Activated CD8-positive, alpha-beta memory T cell treated with anti-CD3 and anti-CD28 coated beads, Interleukin-2, amount 10 ng/mL, durations not matched to agents 7 days and 5 days (primary cell): ENCODE measurements around the gene NPAS2. TPM values are rescaled to one million over a fixed set of nuclear protein-coding genes. Genes with fewer than 3 reads are reported as not detected.
A peak's percentile ranks its signal among the peaks of the same experiment; 100 is the strongest.

Experiments used
- ATAC-seq: fragments of 150-1000 bp; cut with Tn5 transposase; one replicate; pipeline ENCODE4 v1.10.0; 2021; ENCODE audit warnings: moderate library complexity
- CTCF ChIA-PET: fragments of 350-600 bp; sonication (Branson Sonifier 250); formaldehyde crosslinking; loops from one replicate; lab custom pipeline; 2021; ENCODE audit warnings: antibody characterized with exemption; lab: Charles Lee
- DNase-seq: peaks from one replicate; pipeline ENCODE4 v3.0.0-alpha.2; 2020
- H3K27ac Mint-ChIP-seq: one replicate; pipeline ENCODE4 v1.8.0; 2021; ENCODE audit warnings: mild to moderate bottlenecking, mixed read lengths
- H3K27me3 Mint-ChIP-seq: one replicate; pipeline ENCODE4 v1.8.0; 2021; ENCODE audit warnings: mixed read lengths
- H3K36me3 Mint-ChIP-seq: one replicate; pipeline ENCODE4 v1.8.0; 2021; ENCODE audit warnings: mild to moderate bottlenecking, mixed read lengths
- H3K4me1 Mint-ChIP-seq: one replicate; pipeline ENCODE4 v1.8.0; 2021; ENCODE audit warnings: mixed read lengths
- H3K4me3 Mint-ChIP-seq: one replicate; pipeline ENCODE4 v1.8.0; 2021; ENCODE audit warnings: mild to moderate bottlenecking, moderate library complexity, mixed read lengths
- H3K9me3 Mint-ChIP-seq: one replicate; pipeline ENCODE4 v1.8.0; 2022; ENCODE audit warnings: low read depth, mixed read lengths
- total RNA-seq, 2 experiments: library from RNA; stranded (reverse); gene quantifications; one replicate each; pipeline ENCODE4 v1.2.3, GENCODE V29; 2021

The NPAS2 gene
- total RNA-seq, 2 experiments from 2014 or later = 0.41 to 0.47 TPM

GRCh38 chr2:100993294-100993693 is 173.4 kb downstream of the NPAS2 start:
- Mint-ChIP-seq H3K36me3 (no peaks in the 10 kb centered on the region), H3K27ac (no peak overlapping the region), H3K9me3 (no peaks in the 10 kb centered on the region), H3K4me1 (no peaks in the 10 kb centered on the region), H3K27me3 (no peaks in the 10 kb centered on the region), H3K4me3 (no peak overlapping the region)
- DNase-seq = no peak
- ATAC-seq = no peak
- CTCF ChIA-PET = no interaction called here

DNA sequence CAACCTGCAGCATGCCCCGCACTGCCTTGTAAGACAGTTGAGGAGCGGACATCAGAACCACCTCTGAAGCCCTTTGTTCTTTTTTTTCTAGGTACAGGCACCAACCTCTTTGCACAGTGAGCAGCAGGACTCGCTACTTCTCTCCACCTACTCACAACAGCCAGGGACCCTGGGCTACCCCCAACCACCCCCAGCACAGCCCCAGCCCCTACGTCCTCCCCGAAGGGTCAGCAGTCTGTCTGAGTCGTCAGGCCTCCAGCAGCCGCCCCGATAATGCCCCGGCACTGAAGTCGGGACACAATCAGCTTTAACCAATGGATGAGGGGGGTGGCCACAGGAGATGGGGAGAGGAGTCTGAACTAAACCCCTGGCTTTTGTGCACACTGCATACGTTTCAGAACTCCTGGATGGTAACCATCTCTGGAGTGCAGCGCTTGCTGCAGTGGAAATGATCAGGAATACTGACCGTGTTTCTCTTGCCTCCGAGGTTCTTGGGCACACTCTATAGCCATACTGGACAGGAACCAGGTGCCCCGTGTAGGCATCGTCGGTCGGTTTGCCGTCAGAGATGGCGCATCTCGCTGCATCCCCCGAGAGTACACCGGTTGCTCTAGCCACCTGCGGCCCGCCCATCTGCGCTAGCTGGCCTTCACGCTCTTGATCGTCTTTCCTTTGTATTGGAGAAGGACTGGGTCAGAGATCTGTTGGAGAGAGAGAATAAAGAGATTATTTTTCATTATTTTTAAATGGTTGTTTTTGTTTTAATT is 175.6 kb downstream of the NPAS2 start:
- CTCF ChIA-PET = no interaction called here
- Mint-ChIP-seq H3K27me3 (no peaks in the 10 kb centered on the region), H3K4me1 (no peaks in the 10 kb centered on the region), H3K4me3 (no peak overlapping the region), H3K27ac (no peak overlapping the region), H3K9me3 (no peaks in the 10 kb centered on the region), H3K36me3 (no peaks in the 10 kb centered on the region)
- DNase-seq = no peak
- no peak for ATAC-seq

DNA sequence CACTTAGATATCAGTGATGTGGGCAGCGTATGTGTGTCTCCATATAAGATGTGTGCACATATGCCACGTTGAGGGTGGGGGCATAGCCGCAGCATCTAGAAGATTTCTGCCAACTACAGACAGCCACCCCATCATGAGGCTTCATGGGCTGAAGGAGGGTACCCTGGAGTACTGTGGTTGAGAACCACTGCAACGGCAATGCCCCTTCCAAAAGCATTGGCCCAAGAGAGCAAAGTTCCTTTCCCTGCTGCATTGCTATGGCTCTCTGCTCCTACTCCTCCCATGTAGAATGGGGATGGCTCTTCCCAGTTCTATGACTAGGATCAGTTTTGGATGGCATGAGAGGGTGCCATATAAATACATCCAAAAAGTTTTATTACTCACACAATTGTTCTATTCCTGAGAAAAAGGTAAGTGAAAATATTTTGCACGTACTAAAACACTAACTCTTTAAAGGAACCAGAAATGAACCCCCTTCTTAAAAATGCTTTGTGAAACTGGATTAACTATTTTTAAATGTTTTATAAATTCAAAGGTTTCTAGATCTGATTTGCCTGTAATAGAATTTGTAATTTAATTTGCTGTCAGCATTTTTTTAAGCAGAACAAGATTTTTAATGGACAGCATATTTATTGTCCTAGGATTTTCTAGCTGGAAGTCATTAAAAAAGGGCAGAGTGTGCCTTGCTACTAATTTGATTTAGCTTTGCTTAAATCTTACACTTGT is 177.7 kb downstream of the NPAS2 start:
- DNase-seq (no peak), ATAC-seq (no peak)
- Mint-ChIP-seq H3K27me3 (no peaks in the 10 kb centered on the region), H3K9me3 (no peaks in the 10 kb centered on the region), H3K4me1 (peaks cover 7% of the 10 kb centered on the region), H3K27ac (no peak overlapping the region), H3K36me3 (peaks cover 7% of the 10 kb centered on the region), H3K4me3 (no peak overlapping the region)
- CTCF ChIA-PET = no interaction called here

DNA sequence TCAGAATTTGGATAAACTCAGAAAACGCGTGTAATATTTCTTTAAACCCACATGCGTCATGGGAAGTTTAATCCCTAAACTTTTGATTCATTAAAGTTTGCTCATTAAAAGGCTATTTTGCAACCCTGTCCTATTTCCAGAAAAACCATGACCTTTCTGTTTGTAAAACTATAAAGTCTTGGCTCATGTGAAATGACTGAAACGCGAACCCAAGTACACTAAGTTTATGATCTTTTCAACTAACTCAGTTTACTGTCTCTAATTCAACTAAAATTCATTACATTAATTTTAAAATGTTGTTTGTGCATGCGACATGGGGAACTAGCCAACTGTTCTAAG is 178.3 kb downstream of the NPAS2 start:
- H3K9me3 Mint-ChIP-seq = no peaks in the 10 kb centered on the region
- peaks cover 12% of the 10 kb centered on the region for H3K36me3 Mint-ChIP-seq
- H3K27me3 Mint-ChIP-seq = no peaks in the 10 kb centered on the region
- no peak overlapping the region for H3K4me3 Mint-ChIP-seq
- CTCF ChIA-PET = no interaction called here
- peaks cover 10% of the 10 kb centered on the region for H3K4me1 Mint-ChIP-seq
- ATAC-seq (no peak), DNase-seq (no peak)
- H3K27ac Mint-ChIP-seq = no peak overlapping the region

DNA sequence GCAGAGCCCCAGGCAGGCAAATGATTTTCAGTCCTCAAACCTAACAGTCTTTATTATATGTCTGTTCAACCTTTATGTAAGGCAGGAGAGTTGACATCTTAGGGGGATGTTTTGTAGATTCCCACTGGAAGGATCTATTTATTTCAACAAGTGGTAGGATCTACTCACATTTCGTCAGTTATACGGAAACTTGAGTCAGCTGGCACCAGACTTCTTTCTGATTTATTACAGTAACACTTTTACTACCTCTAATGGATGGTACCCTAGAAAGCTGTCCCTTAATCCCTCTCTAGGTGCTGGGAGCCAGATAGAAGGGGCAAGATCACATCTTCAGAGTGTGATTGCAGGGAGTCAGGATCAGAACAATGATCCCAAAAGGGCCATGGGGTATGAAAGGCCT is 180.1 kb downstream of the NPAS2 start:
- H3K27ac Mint-ChIP-seq = no peak overlapping the region
- no peak overlapping the region for H3K4me3 Mint-ChIP-seq

GRCh38 chr2:101001691-101002561 is 182.0 kb downstream of the NPAS2 start, which contains the start of gene RPL31:
Gene RPL31, plus strand, starts transcription at chr2:101002289. Its CDS starts 413 bp downstream, at chr2:101002702.
- Mint-ChIP-seq H3K4me3 (peak within 1 kb of the TSS; percentile 97), H3K27me3 (no peaks in the 10 kb centered on the region), H3K27ac (peak within 1 kb of the TSS; percentile 94), H3K4me1 (peaks cover 42% of the 10 kb centered on the region), H3K9me3 (no peaks in the 10 kb centered on the region), H3K36me3 (peaks cover 47% of the 10 kb centered on the region)
- ATAC-seq (peak; percentile 96), DNase-seq (peak; percentile 98)
- CTCF ChIA-PET = interaction anchor here (1.0 to 3.6 kb wide), 8 partner anchors 11 to 439 kb away, joined by 3 to 24 read pairs (median 3); partner anchors contain the start of genes PDCL3 and RNF149

More for the DNA sequence above, 180.1 kb downstream of the NPAS2 start:
- H3K4me1 Mint-ChIP-seq = peaks cover 27% of the 10 kb centered on the region
- no peak for ATAC-seq
- no peaks in the 10 kb centered on the region for H3K9me3 Mint-ChIP-seq
- H3K27me3 Mint-ChIP-seq = no peaks in the 10 kb centered on the region
- CTCF ChIA-PET = no interaction called here
- H3K36me3 Mint-ChIP-seq = peaks cover 30% of the 10 kb centered on the region
- no peak for DNase-seq

DNA sequence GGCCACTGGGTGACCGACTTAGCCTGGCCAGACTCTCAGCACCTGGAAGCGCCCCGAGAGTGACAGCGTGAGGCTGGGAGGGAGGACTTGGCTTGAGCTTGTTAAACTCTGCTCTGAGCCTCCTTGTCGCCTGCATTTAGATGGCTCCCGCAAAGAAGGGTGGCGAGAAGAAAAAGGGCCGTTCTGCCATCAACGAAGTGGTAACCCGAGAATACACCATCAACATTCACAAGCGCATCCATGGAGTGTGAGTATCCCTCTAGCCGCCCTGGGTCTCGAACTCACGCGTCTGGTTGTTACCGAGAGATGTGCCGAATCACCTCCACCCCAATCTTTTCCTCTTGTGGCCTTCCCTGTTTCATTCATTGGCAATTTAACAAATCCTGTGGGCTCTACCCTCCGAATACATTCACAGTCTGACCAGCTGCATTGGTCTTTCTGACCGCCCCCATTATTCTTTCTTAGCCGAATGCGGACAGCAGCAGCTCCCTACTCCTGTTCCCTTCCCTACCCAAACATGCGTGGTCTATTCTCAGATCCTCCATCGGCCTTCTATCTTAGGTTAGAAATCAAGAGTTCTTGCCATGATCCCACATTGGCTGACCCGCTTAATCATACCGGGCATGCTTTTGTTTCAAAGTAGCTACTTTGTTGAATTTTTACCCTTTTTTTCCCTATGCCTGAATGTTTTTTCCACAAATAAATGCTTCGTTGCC is 182.8 kb downstream of the NPAS2 start:
- Mint-ChIP-seq H3K27ac (peak overlapping the region; percentile 94), H3K9me3 (no peaks in the 10 kb centered on the region), H3K4me1 (peaks cover 47% of the 10 kb centered on the region), H3K4me3 (peak overlapping the region; percentile 97), H3K36me3 (peaks cover 55% of the 10 kb centered on the region), H3K27me3 (no peaks in the 10 kb centered on the region)
- DNase-seq = peak; percentile 51
- ATAC-seq = no peak
- CTCF ChIA-PET = interaction anchor here (0.7 to 3.6 kb wide), 9 partner anchors 10 to 440 kb away, joined by 3 to 24 read pairs (median 3); partner anchors contain the start of genes PDCL3 and RNF149

DNA sequence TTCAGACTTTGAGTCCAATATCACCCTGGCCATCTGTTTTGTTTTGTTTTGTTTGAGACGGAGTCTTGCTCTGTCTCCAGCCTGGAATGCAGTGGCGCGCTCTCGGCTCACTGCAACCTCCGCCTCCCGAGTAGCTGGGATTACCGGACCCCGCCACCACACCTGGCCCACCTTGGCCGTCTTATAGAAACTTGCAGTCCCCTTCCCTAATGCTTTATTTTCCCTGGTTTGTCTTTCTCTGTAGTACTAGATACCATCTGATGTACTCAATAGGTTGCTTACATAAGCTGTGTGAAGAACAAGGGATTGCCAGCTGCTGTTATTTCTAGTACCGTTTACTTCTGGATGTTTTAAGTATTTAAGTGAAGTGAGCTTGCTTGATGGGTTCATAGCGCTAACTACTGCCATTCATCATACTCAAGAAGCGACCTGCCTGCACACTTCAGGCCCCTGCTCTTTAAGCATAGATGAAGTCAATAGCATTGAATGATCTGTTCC is 183.4 kb downstream of the NPAS2 start:
- H3K36me3 Mint-ChIP-seq = peaks cover 61% of the 10 kb centered on the region
- DNase-seq = no peak
- H3K9me3 Mint-ChIP-seq = no peaks in the 10 kb centered on the region
- peaks cover 53% of the 10 kb centered on the region for H3K4me1 Mint-ChIP-seq
- peak overlapping the region; percentile 94 for H3K27ac Mint-ChIP-seq
- CTCF ChIA-PET = interaction anchor here (0.7 to 3.6 kb wide), 5 partner anchors 10 to 325 kb away, joined by 3 to 24 read pairs (median 3); partner anchors contain the start of gene RNF149
- no peak for ATAC-seq
- no peaks in the 10 kb centered on the region for H3K27me3 Mint-ChIP-seq
- H3K4me3 Mint-ChIP-seq = peak overlapping the region; percentile 97

DNA sequence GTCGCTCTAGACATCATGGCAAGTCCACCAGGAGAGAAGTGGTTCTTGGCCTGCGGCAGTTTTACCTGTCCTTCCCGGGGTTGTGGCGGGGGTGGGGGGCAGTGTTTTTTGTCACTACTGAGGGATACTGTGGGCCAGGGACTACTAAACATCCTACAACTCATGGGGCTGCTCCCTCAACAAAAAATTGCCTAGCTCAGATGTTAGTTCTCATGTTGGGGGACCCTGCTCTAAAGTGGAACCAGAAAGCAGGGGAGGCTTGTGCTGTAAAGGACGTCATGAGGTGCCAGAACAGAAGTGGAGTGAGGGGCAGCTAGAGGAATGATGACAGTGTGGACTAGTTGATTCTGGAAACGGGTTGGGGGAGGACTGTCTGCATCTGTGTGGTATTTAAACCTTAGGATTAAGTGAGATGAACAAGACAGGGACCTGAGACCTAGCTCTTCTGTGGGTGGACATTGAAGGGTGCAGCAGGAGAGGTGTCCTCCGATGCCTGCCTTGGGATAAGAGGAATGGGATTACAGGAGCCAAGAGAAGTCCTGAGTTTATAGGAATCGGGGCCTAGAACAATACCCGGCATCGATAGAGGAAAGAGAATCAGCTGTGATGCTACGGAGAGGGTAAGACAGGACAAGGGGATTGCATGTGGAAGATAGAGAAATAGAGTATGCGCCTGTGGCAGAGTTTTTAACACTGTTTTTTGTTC is 184.8 kb downstream of the NPAS2 start:
- CTCF ChIA-PET = interaction anchor here (0.5 to 3.6 kb wide), 3 partner anchors 8 to 447 kb away, joined by 3 to 24 read pairs (median 3); no protein-coding TSS in a partner anchor

GRCh38 chr2:101006065-101006715 is 186.3 kb downstream of the NPAS2 start:
- H3K4me1 Mint-ChIP-seq = peaks cover 66% of the 10 kb centered on the region
- H3K9me3 Mint-ChIP-seq = no peaks in the 10 kb centered on the region
- ATAC-seq (no peak), DNase-seq (no peak)
- H3K27ac Mint-ChIP-seq = peak overlapping the region; percentile 61
- CTCF ChIA-PET = interaction anchor here (0.7 to 1.3 kb wide), 3 partner anchors 212 to 396 kb away, joined by 3 read pairs; no protein-coding TSS in a partner anchor
- H3K27me3 Mint-ChIP-seq = no peaks in the 10 kb centered on the region
- H3K4me3 Mint-ChIP-seq = no peak overlapping the region
- peaks cover 66% of the 10 kb centered on the region for H3K36me3 Mint-ChIP-seq

More for the DNA sequence above, 184.8 kb downstream of the NPAS2 start:
- Mint-ChIP-seq H3K36me3 (peaks cover 64% of the 10 kb centered on the region), H3K9me3 (no peaks in the 10 kb centered on the region), H3K27me3 (no peaks in the 10 kb centered on the region), H3K27ac (peak overlapping the region; percentile 94), H3K4me3 (peak overlapping the region; percentile 97), H3K4me1 (peaks cover 59% of the 10 kb centered on the region)
- ATAC-seq = no peak
- no peak for DNase-seq

GRCh38 chr2:101007415-101008345 is 187.7 kb downstream of the NPAS2 start:
- no peak for DNase-seq
- H3K4me3 Mint-ChIP-seq = no peak overlapping the region
- peak overlapping the region; percentile 64 for H3K27ac Mint-ChIP-seq
- CTCF ChIA-PET = no interaction called here
- no peaks in the 10 kb centered on the region for H3K9me3 Mint-ChIP-seq
- no peaks in the 10 kb centered on the region for H3K27me3 Mint-ChIP-seq
- H3K36me3 Mint-ChIP-seq = peaks cover 68% of the 10 kb centered on the region
- no peak for ATAC-seq
- peaks cover 69% of the 10 kb centered on the region for H3K4me1 Mint-ChIP-seq
